Breast epithelium (tissue), 3 donors: ENCODE measurements around the gene PDE4C.

Source experiments
- CTCF ChIP-seq, 3 donors: fragments of 450-650 bp; IDR thresholded peaks; one replicate each; pipeline ENCODE4 v1.5.1; 2016 to 2017; ENCODE audit warnings: antibody characterized with exemption in 3 of 3, mild to moderate bottlenecking in 3 of 3, moderate library complexity in 3 of 3
- POLR2A ChIP-seq: fragments of 450-650 bp; IDR thresholded peaks from one replicate; pipeline ENCODE4 v1.6.1; 2016; ENCODE audit warnings: antibody characterized with exemption, mild to moderate bottlenecking, moderate library complexity

GRCh38 chr19:18273561-18274218 lies 47.5 kb upstream of the PDE4C start:
- TF ChIP-seq CTCF (IDR thresholded peaks at IDR 0.05) (no peak), POLR2A (no peak)
